ENCODE measurements around the gene HVCN1.

DNA sequence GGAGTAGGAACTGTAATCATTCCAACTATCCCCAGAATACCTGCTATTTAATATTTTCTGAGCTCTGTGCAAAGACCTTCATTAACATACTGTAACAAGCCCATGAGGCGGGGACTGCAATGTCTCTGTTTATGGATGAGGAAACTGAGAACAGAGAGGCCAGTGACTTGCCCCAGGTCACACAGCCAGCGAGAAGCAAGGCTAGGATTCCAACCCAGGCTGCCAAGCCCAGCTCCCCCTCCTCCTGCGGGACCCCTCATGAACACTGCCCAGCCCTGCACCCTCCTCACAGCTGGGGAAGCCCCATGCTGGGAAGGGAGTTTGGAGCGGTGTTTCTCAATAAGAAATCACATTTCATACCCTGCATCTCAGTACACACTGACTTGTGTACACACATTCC, 10.9 kb downstream of the HVCN1 start:
- TF ChIP-seq POLR2A (IDR thresholded peaks at IDR 0.05; ENCODE audit: low read depth, low read length) = no peak
- no peak for TF ChIP-seq POLR2AphosphoS5 (IDR thresholded peaks at IDR 0.05; ENCODE audit: low read depth, low read length)
